H9 (cell line): Measurements from ENCODE around the gene SCN7A. TPM values are rescaled to one million over a fixed set of nuclear protein-coding genes. Genes with fewer than 3 reads are reported as not detected.

ENCODE experiments used
- DNase-seq: peaks from one replicate; pipeline ENCODE4 v3.0.0-alpha.2; 2017
- H2AFZ ChIP-seq: one replicate; pipeline ENCODE4 v1.6.1; 2013; ENCODE audit warnings: mild to moderate bottlenecking, low read length, control low read depth, moderate library complexity
- H2AK5ac ChIP-seq: 2 replicates; pipeline ENCODE4 v1.6.1; 2013; ENCODE audit warnings: low read length, control low read depth, mixed read lengths; ENCODE audit not compliant: insufficient read length
- H2BK120ac ChIP-seq: one replicate; pipeline ENCODE4 v1.6.1; 2013; ENCODE audit warnings: low read depth, mild to moderate bottlenecking, low read length, control low read depth, inconsistent platforms; ENCODE audit not compliant: poor library complexity, severe bottlenecking
- H2BK12ac ChIP-seq: 2 replicates; pipeline ENCODE4 v1.6.1; 2013; ENCODE audit warnings: low read length, control low read depth, mixed read lengths, low read depth; ENCODE audit not compliant: insufficient read length
- H2BK15ac ChIP-seq: 2 replicates; pipeline ENCODE4 v1.6.1; 2013; ENCODE audit warnings: low read depth, low read length, control low read depth
- H2BK20ac ChIP-seq: one replicate; pipeline ENCODE4 v1.6.1; 2013; ENCODE audit warnings: low read depth, mild to moderate bottlenecking, low read length, control low read depth, inconsistent platforms; ENCODE audit not compliant: poor library complexity, severe bottlenecking
- H2BK5ac ChIP-seq: 2 replicates; pipeline ENCODE4 v1.6.1; 2013; ENCODE audit warnings: low read length, control low read depth, mixed read lengths; ENCODE audit not compliant: insufficient read length
- H3K14ac ChIP-seq: 2 replicates; pipeline ENCODE4 v1.6.1; 2013; ENCODE audit warnings: low read length, control low read depth; ENCODE audit not compliant: insufficient read depth
- H3K18ac ChIP-seq: 2 replicates; pipeline ENCODE4 v1.6.1; 2013; ENCODE audit warnings: low read depth, mild to moderate bottlenecking, mixed read lengths, low read length, control low read depth; ENCODE audit not compliant: insufficient read length
- H3K23ac ChIP-seq: 2 replicates; pipeline ENCODE4 v1.6.1; 2013; ENCODE audit warnings: low read length, control low read depth, mixed read lengths, low read depth; ENCODE audit not compliant: insufficient read length
- H3K23me2 ChIP-seq: 2 replicates; pipeline ENCODE4 v1.6.1; 2013; ENCODE audit warnings: low read depth, mild to moderate bottlenecking, mixed read lengths, low read length, control low read depth; ENCODE audit not compliant: insufficient read length, poor library complexity, severe bottlenecking
- H3K27ac ChIP-seq: 2 replicates; pipeline ENCODE4 v1.5.1; 2013; ENCODE audit warnings: low read length, control low read depth, mixed read lengths, low read depth; ENCODE audit not compliant: insufficient read length
- H3K27me3 ChIP-seq: 2 replicates; pipeline ENCODE4 v1.6.1; 2013; ENCODE audit warnings: low read length, control low read depth, inconsistent platforms; ENCODE audit not compliant: insufficient read depth
- H3K4ac ChIP-seq: 2 replicates; pipeline ENCODE4 v1.6.1; 2013; ENCODE audit warnings: low read depth, mild to moderate bottlenecking, control low read depth, inconsistent platforms, low read length, moderate library complexity
- H3K4me1 ChIP-seq: 2 replicates; pipeline ENCODE4 v1.6.1; 2013; ENCODE audit warnings: low read length, control low read depth, inconsistent platforms; ENCODE audit not compliant: insufficient read depth
- H3K4me2 ChIP-seq: 2 replicates; pipeline ENCODE4 v1.6.1; 2013; ENCODE audit warnings: low read length, control low read depth, mixed read lengths; ENCODE audit not compliant: insufficient read length, insufficient read depth
- H3K56ac ChIP-seq: 2 replicates; pipeline ENCODE4 v1.6.1; 2013; ENCODE audit warnings: low read depth, mild to moderate bottlenecking, mixed read lengths, low read length, control low read depth; ENCODE audit not compliant: insufficient read length
- H3K79me1 ChIP-seq: 2 replicates; pipeline ENCODE4 v1.6.1; 2013; ENCODE audit warnings: low read depth, mild to moderate bottlenecking, moderate library complexity, low read length, control low read depth, inconsistent platforms; ENCODE audit not compliant: insufficient read depth, poor library complexity, severe bottlenecking
- H3K79me2 ChIP-seq: 2 replicates; pipeline ENCODE4 v1.6.1; 2013; ENCODE audit warnings: low read length, control low read depth, inconsistent platforms; ENCODE audit not compliant: insufficient read depth
- H3K9ac ChIP-seq: 2 replicates; pipeline ENCODE4 v1.6.1; 2013; ENCODE audit warnings: low read length, control low read depth, mixed read lengths; ENCODE audit not compliant: insufficient read length; ENCODE audit errors: extremely low read depth
- H3K9me3 ChIP-seq: one replicate; pipeline ENCODE4 v1.6.1; 2013; ENCODE audit warnings: low read depth, low read length, inconsistent platforms; ENCODE audit not compliant: control insufficient read depth
- H3T11ph ChIP-seq: one replicate; pipeline ENCODE4 v1.6.1; 2013; ENCODE audit warnings: mild to moderate bottlenecking, low read length, control low read depth, inconsistent platforms
- H4K20me1 ChIP-seq: one replicate; pipeline ENCODE4 v1.6.1; 2013; ENCODE audit not compliant: control insufficient read depth, insufficient read length, insufficient read depth
- H4K5ac ChIP-seq: 2 replicates; pipeline ENCODE4 v1.6.1; 2013; ENCODE audit warnings: low read depth, mild to moderate bottlenecking, mixed read lengths, low read length, control low read depth; ENCODE audit not compliant: insufficient read length
- H4K8ac ChIP-seq: replicated peaks from 2 replicates; pipeline ENCODE4 v1.6.1; 2013; ENCODE audit warnings: low read length, control low read depth, mixed read lengths, low read depth; ENCODE audit not compliant: insufficient read length
- H4K91ac ChIP-seq: 2 replicates; pipeline ENCODE4 v1.6.1; 2013; ENCODE audit warnings: low read depth, mild to moderate bottlenecking, moderate library complexity, mixed read lengths, low read length, control low read depth; ENCODE audit not compliant: insufficient read length
- H3K27ac Mint-ChIP-seq, 3 experiments: 2 replicates in 2 of 3; 3 replicates in 1 of 3; pipeline ENCODE4 v1.8.0; 2020 to 2021; ENCODE audit warnings: mixed read lengths in 3 of 3, mild to moderate bottlenecking in 1 of 3, moderate library complexity in 1 of 3
- H3K27me3 Mint-ChIP-seq: 2 replicates; pipeline ENCODE4 v1.8.0; 2021; ENCODE audit warnings: low read depth, mild to moderate bottlenecking, moderate library complexity, mixed read lengths
- H3K36me3 Mint-ChIP-seq, 3 experiments: 2 replicates in 2 of 3; 3 replicates in 1 of 3; pipeline ENCODE4 v1.8.0; 2020 to 2021; ENCODE audit warnings: low read depth in 3 of 3, mixed read lengths in 3 of 3; ENCODE audit not compliant: insufficient read depth in 1 of 3
- H3K4me1 Mint-ChIP-seq, 2 experiments: 2 replicates each; pipeline ENCODE4 v1.8.0; 2020; ENCODE audit warnings: mixed read lengths in 2 of 2
- H3K4me3 Mint-ChIP-seq, 2 experiments: 2 replicates in 1 of 2; 3 replicates in 1 of 2; pipeline ENCODE4 v1.8.0; 2020 to 2021; ENCODE audit warnings: mild to moderate bottlenecking in 2 of 2, mixed read lengths in 2 of 2, moderate library complexity in 1 of 2
- H3K9me3 Mint-ChIP-seq, 2 experiments: 2 replicates in 1 of 2; 3 replicates in 1 of 2; pipeline ENCODE4 v1.8.0; 2020; ENCODE audit warnings: mild to moderate bottlenecking in 2 of 2, mixed read lengths in 2 of 2, moderate library complexity in 1 of 2
- WGBS: extraction: QIAGEN DNeasy Blood & Tissue Kit; methylation state at CpG from one replicate; pipeline ENCODE4 v1.1.7; 2013; ENCODE audit warnings: missing lambda C conversion rate, low lambda C conversion rate, mixed read lengths; ENCODE audit not compliant: insufficient read length; ENCODE audit errors: extremely low coverage; 5-methylcytosine and 5-hydroxymethylcytosine counted together
- total RNA-seq: library from RNA; stranded (reverse); gene quantifications from 2 replicates; pipeline ENCODE4 v1.2.1, GENCODE V29; 2021
- TF ChIP-seq, protein P1 (sequence below): fragments of 200-600 bp; sonication (generic); conservative IDR thresholded peaks from 3 replicates; pipeline ENCODE4 v1.8.0; 2021; ENCODE audit warnings: antibody characterized with exemption, mild to moderate bottlenecking

Gene SCN7A
- total RNA-seq, 1 experiment from 2014 or later: 0.07 TPM

DNA sequence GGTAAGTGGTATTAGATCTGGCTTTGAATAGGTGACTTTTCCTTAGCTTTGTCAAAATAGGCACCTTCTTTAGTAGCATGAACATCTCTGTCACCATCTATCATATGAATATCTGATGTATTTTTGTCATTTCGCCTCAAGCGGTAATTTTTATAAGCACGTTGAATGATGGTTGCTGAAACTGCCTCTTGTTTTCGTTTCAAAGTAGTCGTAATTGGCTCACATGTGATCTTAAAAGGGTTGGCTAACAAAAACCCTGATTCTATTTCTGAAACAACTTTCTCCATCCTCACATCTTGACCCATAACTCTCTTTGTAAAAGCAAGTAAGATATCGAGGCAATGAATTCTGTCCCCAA is 88.5 kb downstream of the SCN7A start:
- H3K4me1 Mint-ChIP-seq: 0 out of 4 replicates have a peak, but pooled peaks cover 2 to 4% of the 10 kb centered on the region in 2 experiments
- Histone ChIP-seq H4K20me1 (no peaks in the 10 kb centered on the region), H2BK12ac (no peak overlapping the region), H3K14ac (no peak overlapping the region), H3K27ac (no peak overlapping the region), H3K9ac (no peak overlapping the region), H3K9me3 (no peaks in the 10 kb centered on the region), H3K79me2 (no peaks in the 10 kb centered on the region), H3K18ac (no peak overlapping the region), H3K56ac (no peak overlapping the region), H2BK20ac (no peak overlapping the region), H3K23ac (no peak overlapping the region), H2BK5ac (no peak overlapping the region), H3T11ph (no peak overlapping the region), H2AFZ (no peak overlapping the region), H3K4ac (no peak overlapping the region), H3K4me1 (no peaks in the 10 kb centered on the region), H4K5ac (no peak overlapping the region), H2BK15ac (no peak overlapping the region), H2BK120ac (no peak overlapping the region), H3K79me1 (no peaks in the 10 kb centered on the region), H4K91ac (no peak overlapping the region), H3K23me2 (no peaks in the 10 kb centered on the region), H2AK5ac (no peak overlapping the region), H3K27me3 (no peaks in the 10 kb centered on the region), H3K4me2 (no peak overlapping the region), H4K8ac (no peak overlapping the region)
- no peak overlapping the region for H3K4me3 Mint-ChIP-seq
- DNase-seq: no peak
- TF ChIP-seq, protein P1, sequence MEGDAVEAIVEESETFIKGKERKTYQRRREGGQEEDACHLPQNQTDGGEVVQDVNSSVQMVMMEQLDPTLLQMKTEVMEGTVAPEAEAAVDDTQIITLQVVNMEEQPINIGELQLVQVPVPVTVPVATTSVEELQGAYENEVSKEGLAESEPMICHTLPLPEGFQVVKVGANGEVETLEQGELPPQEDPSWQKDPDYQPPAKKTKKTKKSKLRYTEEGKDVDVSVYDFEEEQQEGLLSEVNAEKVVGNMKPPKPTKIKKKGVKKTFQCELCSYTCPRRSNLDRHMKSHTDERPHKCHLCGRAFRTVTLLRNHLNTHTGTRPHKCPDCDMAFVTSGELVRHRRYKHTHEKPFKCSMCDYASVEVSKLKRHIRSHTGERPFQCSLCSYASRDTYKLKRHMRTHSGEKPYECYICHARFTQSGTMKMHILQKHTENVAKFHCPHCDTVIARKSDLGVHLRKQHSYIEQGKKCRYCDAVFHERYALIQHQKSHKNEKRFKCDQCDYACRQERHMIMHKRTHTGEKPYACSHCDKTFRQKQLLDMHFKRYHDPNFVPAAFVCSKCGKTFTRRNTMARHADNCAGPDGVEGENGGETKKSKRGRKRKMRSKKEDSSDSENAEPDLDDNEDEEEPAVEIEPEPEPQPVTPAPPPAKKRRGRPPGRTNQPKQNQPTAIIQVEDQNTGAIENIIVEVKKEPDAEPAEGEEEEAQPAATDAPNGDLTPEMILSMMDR: no peak
- H3K9me3 Mint-ChIP-seq: no peaks in the 10 kb centered on the region
- no CpG with 5 or more reads among the region's 6 CpGs for WGBS
- H3K36me3 Mint-ChIP-seq: no peaks in the 10 kb centered on the region
- H3K27me3 Mint-ChIP-seq: no peaks in the 10 kb centered on the region
- no peak overlapping the region for H3K27ac Mint-ChIP-seq
